Occipital lobe (tissue), 2 donors: ENCODE results near the gene ADCK2. TPM values are rescaled to one million over a fixed set of nuclear protein-coding genes. Genes with fewer than 3 reads are reported as not detected.
"Not testable (repeated sequence)": the region's sequence is repeated elsewhere in the genome, so short reads cannot be mapped to it uniquely, and the experiment has no call there.

Source experiments
- DNase-seq: peaks from one replicate; lab custom pipeline; 2025; lab: John Stamatoyannopoulos, UW
- total RNA-seq: library from RNA; depleted of rRNA; stranded (reverse); fragments of >200 nt; gene quantifications from one replicate; pipeline ENCODE4 v1.2.3, GENCODE V29; 2014

ADCK2 gene
- total RNA-seq, 1 donor from 2014 or later, result 47.6 TPM

DNA sequence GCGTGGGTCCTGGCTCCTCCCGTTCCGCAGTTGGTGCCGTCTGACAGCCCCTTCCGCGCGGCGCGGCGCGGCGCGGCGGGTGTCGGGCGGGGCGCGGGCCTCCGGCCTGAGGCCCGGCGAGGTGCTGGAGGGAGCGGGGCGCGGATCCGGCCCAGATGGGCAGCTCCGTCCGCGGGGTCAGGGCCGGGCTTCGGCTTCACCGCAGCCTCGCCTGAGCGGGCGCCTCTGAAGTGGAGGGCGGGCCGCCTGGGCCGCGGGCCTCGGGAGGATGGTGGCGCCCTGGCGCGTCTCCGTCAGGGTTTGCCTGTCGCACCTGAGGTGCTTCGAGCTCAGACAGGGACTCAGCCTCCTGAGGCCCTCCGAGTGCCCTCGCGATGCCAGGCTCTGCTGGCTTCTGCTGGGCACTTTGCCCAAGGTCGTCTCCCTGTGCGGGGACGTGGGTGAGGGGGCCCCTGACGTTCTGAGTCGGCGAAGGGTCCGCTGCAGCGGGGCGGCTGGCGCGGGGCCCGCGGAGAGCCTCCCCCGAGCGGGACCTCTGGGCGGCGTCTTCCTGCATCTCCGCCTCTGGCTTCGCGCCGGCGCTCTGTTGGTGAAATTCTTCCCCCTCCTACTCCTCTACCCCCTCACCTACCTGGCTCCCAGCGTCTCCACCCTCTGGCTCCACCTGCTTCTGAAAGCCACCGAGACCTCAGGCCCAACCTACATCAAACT, 473 bp downstream of the ADCK2 start:
- DNase-seq, result peak; percentile 50

DNA sequence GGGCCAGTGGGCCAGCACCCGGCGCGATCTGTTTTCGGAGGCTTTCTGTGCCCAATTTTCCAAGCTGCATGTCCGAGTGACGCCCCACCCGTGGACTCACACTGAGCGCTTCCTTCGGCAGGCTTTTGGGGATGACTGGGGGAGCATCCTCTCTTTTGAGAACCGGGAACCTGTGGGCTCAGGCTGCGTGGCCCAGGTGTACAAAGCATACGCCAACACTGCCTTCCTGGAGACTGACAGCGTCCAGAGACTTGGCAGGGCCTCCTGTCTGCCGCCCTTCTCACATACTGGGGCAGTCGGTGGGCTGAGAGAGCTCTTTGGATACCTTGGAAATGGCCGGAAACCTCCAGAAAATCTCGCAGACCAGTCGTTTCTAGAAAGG, 1.0 kb downstream of the ADCK2 start:
- DNase-seq, result no peak

GRCh38 chr7:140674356-140674800, 1.6 kb downstream of the ADCK2 start:
- DNase-seq, result no peak

GRCh38 chr7:140674899-140675701, 2.4 kb downstream of the ADCK2 start:
- DNase-seq, result peak; percentile 20

- no peak for DNase-seq
Measured at GRCh38 chr7:140675726-140676125, 3.0 kb downstream of the ADCK2 start.

- no peak for DNase-seq
Measured at GRCh38 chr7:140676306-140676705, 3.6 kb downstream of the ADCK2 start.

- DNase-seq, result not testable (repeated sequence)
Measured at GRCh38 chr7:140676956-140677355, 4.2 kb downstream of the ADCK2 start.

GRCh38 chr7:140677496-140677895, 4.8 kb downstream of the ADCK2 start:
- no peak for DNase-seq

GRCh38 chr7:140678081-140678815, 5.5 kb downstream of the ADCK2 start:
- no peak for DNase-seq

GRCh38 chr7:140678816-140679130, 6.0 kb downstream of the ADCK2 start:
- DNase-seq, result no peak

DNA sequence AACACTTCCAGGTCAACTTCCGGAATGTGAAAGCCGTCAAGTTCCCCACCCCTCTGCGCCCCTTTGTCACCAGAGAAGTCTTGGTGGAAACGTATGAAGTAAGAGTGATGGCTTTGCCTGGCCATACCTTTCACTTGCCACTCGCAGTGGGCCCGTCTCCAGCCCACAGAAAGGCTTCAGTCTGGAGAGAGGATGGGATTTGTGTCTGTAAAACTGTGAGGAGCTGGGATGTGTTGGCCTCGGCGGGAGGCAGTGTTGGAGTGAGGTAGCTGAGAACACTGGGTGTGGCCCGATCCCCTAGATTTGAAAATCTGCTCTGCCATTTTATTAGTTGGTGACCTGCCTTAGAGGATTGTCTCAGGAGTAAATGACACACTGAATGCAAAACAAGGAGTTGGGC, 6.4 kb downstream of the ADCK2 start:
- no peak for DNase-seq

DNA sequence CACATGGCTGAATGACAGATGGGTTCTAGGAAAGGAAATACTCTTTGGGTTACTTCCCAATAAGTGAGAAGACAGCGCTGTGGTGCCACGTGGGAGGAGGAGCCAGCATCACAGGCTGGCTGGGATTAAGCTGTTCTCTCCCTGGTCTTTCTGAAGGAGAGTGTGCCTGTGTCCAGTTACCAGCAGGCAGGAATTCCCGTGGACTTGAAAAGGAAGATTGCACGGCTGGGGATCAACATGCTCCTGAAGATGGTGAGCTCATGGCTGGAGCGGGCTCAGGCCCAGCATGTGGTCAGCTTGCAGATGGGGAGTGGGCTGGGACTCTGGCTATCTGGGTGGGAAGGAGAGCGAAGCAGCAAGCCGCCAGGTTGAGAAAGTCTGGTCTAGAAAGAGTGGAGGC, 8.1 kb downstream of the ADCK2 start:
- no peak for DNase-seq

DNA sequence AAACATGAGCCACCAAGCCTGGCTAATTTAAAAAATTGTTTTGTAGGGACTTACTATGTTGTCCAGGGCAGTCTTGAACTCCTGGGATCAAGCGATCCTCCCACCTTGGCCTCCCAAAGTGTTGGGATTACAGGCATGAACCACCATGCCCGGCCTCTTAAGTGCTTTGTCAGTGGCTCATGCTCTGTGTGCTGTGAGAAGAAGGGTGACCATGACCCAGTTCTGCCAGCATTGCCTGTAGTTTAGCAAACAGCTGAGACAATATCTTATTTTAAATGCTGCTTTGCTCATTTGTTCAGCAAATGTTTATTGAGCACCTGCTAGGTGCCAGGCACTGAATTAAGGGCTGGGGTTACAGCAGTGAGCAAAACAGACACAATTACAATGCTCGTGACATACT, 9.0 kb downstream of the ADCK2 start:
- no peak for DNase-seq

- no peak for DNase-seq
Measured at GRCh38 chr7:140683657-140684056, 10.9 kb downstream of the ADCK2 start.

DNA sequence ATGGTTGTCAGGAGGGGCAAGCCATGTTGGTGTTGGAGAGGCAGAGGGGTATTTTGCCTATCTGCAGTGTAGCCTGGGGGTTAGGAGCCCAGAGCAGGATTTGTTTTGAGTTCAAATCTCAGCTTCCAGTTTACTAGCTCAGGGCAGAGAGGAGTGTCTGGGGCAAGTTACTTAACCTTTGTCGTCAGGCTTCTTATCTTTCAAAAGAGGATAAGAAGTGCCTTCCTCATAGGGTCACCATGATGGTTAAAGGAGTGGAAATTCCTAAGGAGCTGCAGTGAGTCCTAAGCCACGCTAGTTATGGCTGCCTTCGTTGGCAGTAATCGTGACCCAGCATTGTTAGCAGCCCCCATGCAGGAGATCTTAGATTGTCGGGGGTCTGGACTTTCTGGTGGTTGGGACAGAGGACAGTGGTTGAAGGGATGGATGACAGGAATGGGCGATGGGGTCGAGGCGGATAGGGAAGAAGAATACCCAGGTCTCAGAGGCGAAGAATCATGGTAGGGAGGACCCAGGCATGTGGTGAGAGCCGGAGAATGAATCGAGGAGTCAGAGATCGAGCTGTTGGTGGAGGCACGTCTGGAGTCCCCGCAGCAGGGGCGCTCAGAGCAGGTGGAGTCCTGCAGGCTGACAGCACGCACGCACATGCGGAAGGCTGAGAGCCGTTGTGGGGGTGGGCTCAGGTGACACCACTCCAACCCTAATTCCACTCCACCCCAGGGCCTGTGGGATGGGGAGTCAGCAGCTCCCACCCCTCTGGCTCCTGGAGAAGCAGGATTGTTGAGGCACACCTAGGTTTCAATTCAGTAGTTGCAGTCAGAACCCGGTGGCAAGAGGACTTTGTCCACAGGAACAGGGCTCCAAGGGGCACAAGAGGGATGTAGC, 11.6 kb downstream of the ADCK2 start:
- no peak for DNase-seq

DNA sequence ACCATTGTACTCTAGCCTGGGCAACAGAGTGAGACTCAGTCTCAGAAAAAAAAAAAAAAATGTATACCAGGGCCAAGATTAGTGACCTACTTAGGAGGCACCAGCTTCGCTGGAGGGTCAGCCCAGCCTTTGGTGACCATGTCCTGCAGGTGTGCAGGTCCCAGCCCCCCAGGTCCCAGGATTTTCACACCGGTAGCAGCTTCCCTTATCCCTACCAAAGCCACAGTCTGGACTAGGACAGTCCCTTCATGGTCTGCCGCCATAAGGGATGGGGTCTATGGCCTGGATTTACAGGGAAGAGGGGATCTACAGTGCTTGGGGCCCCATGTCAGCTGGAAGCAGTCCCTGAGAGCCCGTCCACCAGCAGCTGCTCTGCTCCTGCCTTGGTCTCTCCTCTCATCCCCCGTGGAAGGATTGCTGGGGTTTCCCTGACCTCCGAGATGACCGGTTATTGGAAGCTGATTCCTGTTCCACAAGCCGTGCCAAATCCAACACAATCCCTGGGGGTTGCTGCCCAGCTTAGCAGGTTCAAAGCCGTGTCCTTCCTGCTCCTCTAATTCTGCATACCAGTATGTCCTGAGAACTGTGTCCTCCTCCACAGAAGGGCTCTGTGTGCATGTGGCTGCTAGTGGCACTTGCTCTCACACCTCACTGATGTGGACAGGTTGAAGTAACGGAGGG, 12.8 kb downstream of the ADCK2 start:
- DNase-seq, result no peak

- no peak for DNase-seq
Measured at GRCh38 chr7:140686921-140687320, 14.2 kb downstream of the ADCK2 start.

GRCh38 chr7:140688341-140688740, 15.6 kb downstream of the ADCK2 start:
- DNase-seq, result no peak

- DNase-seq, result no peak
Measured at GRCh38 chr7:140689199-140690152, 16.7 kb downstream of the ADCK2 start.
